Motor neuron (in vitro differentiated cells): ENCODE measurements around the gene KATNA1. TPM values are rescaled to one million over a fixed set of nuclear protein-coding genes. Genes with fewer than 3 reads are reported as not detected.

Experiments used
- ATAC-seq, 8 experiments: fragments of 200-7000 bp; cut with Tn5 transposase; replicated peaks in 6 of 8; 2 replicates each; pipeline ENCODE4 v1.8.0; 2021; ENCODE audit warnings: mild to moderate bottlenecking in 8 of 8, moderate library complexity in 8 of 8
- H3K27ac ChIP-seq, 2 donors: fragments of 250-450 bp; sonication (Bioruptor Pico); 2 replicates each; pipeline ENCODE4 v1.9.0; 2021; ENCODE audit warnings: antibody characterized with exemption in 2 of 2, mild to moderate bottlenecking in 2 of 2, moderate library complexity in 1 of 2
- H3K4me1 ChIP-seq, 2 donors: fragments of 250-450 bp; sonication (Bioruptor Pico); replicated peaks in 1 of 2; 2 replicates each; pipeline ENCODE4 v1.6.1; 2021; ENCODE audit warnings: antibody characterized with exemption in 2 of 2, mild to moderate bottlenecking in 2 of 2, moderate library complexity in 1 of 2
- H3K4me3 ChIP-seq, 5 donors: fragments of 250-450 bp; sonication (Bioruptor Pico); 2 replicates each; pipeline ENCODE4 v1.9.0; 2021; ENCODE audit warnings: antibody characterized with exemption in 5 of 5, mild to moderate bottlenecking in 5 of 5, moderate library complexity in 4 of 5
- WGBS, 10 experiments: fragments of 450-650 bp; shearing (Covaris generic); methylation state at CpG; one replicate each; pipeline ENCODE4 v1.0.0; 2022; 5-methylcytosine and 5-hydroxymethylcytosine counted together
- in situ Hi-C, 9 experiments: fragments of 400-800 bp; cut with MboI; loops; one replicate each; pipeline ENCODE4 v1.15.0; 2021; ENCODE audit warnings: low sequenced_read_pairs in 9 of 9, low pct_unique_long_range_greater_than_20kb in 2 of 9; ENCODE audit not compliant: unreplicated experiment in 9 of 9
- total RNA-seq, 8 experiments: library from RNA; unstranded; fragments of 300-600 nt; gene quantifications; 2 replicates each; pipeline versions ENCODE4 v1.2.3 to v1.2.4, GENCODE V29; 2022

The KATNA1 gene
- total RNA-seq, 8 experiments from 2014 or later, result 8.6 to 27.1 (median 13.6) TPM

GRCh38 chr6:149586149-149586548 lies 62.4 kb downstream of the KATNA1 start:
- Histone ChIP-seq H3K4me1 (no peaks in the 10 kb centered on the region), H3K27ac (no peak overlapping the region), H3K4me3 (no peak overlapping the region)
- WGBS, 10 experiments, result 80 to 100% (median 90%) methylated on average over 1 to 2 of the region's 2 CpGs
- in situ Hi-C loops, result no loop called here
- ATAC-seq, result peak in 1 of 8 experiments; percentile 11

DNA sequence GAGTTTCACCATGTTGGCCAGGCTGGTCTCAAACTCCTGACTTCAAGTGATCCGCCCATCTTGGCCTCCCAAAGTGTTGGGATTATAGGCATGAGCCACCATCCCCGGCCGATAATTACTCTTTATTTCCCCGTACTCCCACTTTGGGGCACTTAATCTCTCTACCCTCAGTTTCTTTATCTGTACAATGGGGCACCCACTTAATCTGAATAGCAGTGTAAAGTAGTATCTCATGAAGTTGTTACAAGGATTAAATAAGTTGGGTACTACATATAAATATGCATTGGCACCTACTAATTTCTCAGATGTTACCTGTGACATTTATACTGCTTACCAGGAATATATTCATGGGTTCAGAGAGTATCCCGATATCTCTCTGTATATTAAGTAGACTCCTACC lies 67.2 kb downstream of the KATNA1 start:
- no peak for ATAC-seq
- WGBS, 10 experiments, result 80 to 100% (median 100%) methylated on average over 1 to 5 of the region's 5 CpGs; no CpG with 5 or more reads in 2 of the 10 experiments
- H3K27ac ChIP-seq, result no peak overlapping the region
- in situ Hi-C loops, result no loop called here
- no peaks in the 10 kb centered on the region for H3K4me1 ChIP-seq
- no peak overlapping the region for H3K4me3 ChIP-seq

GRCh38 chr6:149580880-149581279 lies 67.6 kb downstream of the KATNA1 start:
- 86 to 100% (median 96%) methylated on average over 1 to 3 of the region's 5 CpGs for WGBS, 10 experiments
- in situ Hi-C loops, result no loop called here
- no peak for ATAC-seq
- H3K4me1 ChIP-seq, result no peaks in the 10 kb centered on the region
- no peak overlapping the region for H3K4me3 ChIP-seq
- no peak overlapping the region for H3K27ac ChIP-seq

DNA sequence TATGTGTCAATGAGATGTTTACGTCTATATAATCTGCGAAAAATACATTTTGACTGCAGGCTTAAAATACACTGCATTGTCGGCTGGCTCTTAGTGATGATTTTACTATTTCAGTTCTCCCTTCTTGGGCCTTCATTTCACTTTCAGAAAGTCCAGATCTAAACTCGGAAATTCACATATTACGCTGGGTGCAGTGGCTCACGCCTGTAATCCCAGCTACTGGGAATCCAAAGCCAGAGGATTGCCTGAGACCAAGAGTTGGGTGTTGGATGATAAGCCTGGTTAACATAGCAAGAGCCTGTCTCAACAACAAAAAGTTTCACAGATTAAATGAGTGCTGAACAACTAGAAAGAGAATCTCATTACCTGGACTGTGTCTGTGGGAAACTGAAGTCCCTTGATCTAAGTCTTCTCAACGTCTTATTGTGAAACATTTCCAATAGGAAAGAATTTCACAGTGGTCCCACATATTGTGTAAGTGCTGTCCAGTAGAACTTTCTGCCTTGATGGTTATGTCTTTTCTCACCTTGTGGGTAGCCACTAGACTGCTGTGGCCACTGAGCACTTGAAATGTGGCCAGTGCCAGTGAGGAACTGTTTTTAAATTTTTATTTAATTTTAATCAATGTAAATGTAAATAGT lies 80.4 kb downstream of the KATNA1 start:
- Histone ChIP-seq H3K4me1 (peaks cover 6 to 9% of the 10 kb centered on the region in 2 donors), H3K27ac (no peak overlapping the region), H3K4me3 (no peak overlapping the region)
- in situ Hi-C loops, result no loop called here
- WGBS, 10 experiments, result 69 to 100% (median 93%) methylated on average over 2 to 7 of the region's 7 CpGs; no CpG with 5 or more reads in 2 of the 10 experiments
- no peak for ATAC-seq

DNA sequence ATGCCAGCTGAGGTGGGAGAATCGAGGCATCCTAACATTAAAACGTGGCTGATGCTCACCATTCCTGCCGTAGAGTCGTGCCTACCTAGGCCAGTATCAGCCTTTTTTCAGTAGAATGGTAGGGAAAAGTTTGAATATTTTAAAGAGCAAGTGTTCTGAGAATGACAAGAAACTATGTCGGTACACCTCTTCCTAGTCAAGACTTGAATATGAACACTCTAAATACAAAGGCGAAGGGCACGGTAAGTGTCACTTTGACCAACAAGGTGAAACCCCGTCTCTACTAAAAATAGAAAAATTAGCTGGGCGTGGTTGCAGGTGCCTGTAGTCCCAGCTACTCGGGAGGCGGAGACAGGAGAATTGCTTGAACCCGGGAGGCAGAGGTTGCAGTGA lies 81.3 kb downstream of the KATNA1 start:
- Histone ChIP-seq H3K4me3 (peak overlapping the region; percentile 79 to 94 (median 84)), H3K27ac (no peak overlapping the region), H3K4me1 (peaks cover 6 to 9% of the 10 kb centered on the region in 2 donors)
- in situ Hi-C loops, result no loop called here
- WGBS, 10 experiments, result 27 to 90% (median 57%) methylated on average over 2 to 10 of the region's 12 CpGs; no CpG with 5 or more reads in 1 of the 10 experiments
- ATAC-seq, result no peak

GRCh38 chr6:149566410-149567193 lies 81.9 kb downstream of the KATNA1 start:
- peak overlapping the region; percentile 79 to 94 (median 84) for H3K4me3 ChIP-seq
- peak overlapping the region; percentile 67 to 85 for H3K27ac ChIP-seq
- WGBS, 10 experiments, result 0 to 8% (median 0%) methylated on average over 1 to 10 of the region's 81 CpGs; no CpG with 5 or more reads in 7 of the 10 experiments
- peak; percentile 10 to 57 (median 49) for ATAC-seq
- in situ Hi-C loops, result no loop called here
- peaks cover 6 to 9% of the 10 kb centered on the region in 2 donors for H3K4me1 ChIP-seq

- WGBS, 10 experiments, result 0 to 27% (median 1%) methylated on average over 1 to 16 of the region's 59 CpGs; no CpG with 5 or more reads in 1 of the 10 experiments
- peak within 1 kb of the TSS; percentile 67 to 85 for H3K27ac ChIP-seq
- H3K4me3 ChIP-seq, result peak within 1 kb of the TSS; percentile 79 to 94 (median 84)
- peak; percentile 79 to 94 (median 91) for ATAC-seq
- H3K4me1 ChIP-seq, result peaks cover 6 to 9% of the 10 kb centered on the region in 2 donors
- in situ Hi-C loops, result no loop called here
Measured at GRCh38 chr6:149565527-149566409, 82.7 kb downstream of the KATNA1 start, which contains the start of gene GINM1. Gene GINM1, plus strand, starts transcription at chr6:149566375. Its CDS starts 40 bp downstream, at chr6:149566415.

DNA sequence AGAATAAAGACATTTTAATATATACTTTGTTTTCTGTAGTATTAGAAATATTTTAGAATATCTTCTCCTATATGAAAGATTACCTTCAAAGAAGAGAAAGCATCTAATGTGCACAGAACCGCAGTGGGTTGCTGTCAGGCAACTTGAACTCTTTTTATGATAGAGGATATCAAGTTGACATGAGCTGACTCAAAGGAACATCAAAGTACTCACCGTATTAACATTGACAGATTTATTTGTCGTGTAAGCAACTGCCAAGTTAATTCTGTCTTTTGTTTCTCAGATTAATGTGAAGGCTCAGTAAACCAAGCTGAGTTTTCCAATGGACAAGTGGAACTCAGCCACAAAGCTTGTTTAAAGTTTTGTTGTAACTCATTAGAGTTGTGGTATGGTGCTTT lies 84.6 kb downstream of the KATNA1 start:
- in situ Hi-C loops, result no loop called here
- Histone ChIP-seq H3K27ac (no peak overlapping the region), H3K4me3 (no peak overlapping the region), H3K4me1 (peaks cover 6 to 9% of the 10 kb centered on the region in 2 donors)
- 38 to 76% (median 59%) methylated on average over 2 to 3 of the region's 3 CpGs for WGBS, 10 experiments
- no peak for ATAC-seq

DNA sequence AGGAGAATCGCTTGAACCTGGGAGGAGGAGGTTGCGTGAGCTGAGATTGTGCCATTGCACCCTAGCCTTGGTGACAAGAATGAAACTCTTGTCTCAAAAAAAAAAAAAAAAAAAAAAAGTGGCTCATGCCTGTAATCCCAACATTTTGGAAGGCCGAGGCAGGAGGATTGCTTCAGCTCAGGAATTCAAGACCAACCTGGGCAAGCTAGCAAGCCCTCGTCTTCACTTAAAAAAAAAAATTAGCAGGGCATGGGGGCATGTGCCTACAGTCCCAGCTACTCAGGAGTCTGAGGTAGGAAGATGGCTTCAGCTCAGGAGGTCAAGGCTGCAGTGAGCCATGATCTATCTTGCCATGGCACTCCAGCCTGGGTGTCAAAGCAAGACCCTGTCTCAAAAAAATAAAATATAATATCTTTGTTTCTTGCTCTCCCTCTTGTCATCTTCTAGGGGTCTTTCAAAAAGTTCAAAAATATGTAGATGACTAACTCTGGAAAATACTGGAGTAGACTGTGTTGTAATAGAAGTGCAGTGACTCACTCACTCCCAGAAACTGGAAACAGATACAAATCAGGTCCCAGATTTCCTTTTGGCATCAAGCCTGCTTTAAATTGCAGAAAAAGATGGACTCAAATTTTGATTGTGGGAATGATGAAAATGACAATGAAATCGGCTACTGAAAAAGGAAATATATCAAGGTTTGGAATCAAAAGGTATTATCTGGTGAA lies 85.1 kb downstream of the KATNA1 start:
- WGBS, 10 experiments, result 43 to 88% (median 70%) methylated on average over 1 to 5 of the region's 5 CpGs
- Histone ChIP-seq H3K4me1 (peaks cover 6 to 9% of the 10 kb centered on the region in 2 donors), H3K4me3 (no peak overlapping the region), H3K27ac (no peak overlapping the region)
- ATAC-seq, result no peak
- in situ Hi-C loops, result no loop called here

DNA sequence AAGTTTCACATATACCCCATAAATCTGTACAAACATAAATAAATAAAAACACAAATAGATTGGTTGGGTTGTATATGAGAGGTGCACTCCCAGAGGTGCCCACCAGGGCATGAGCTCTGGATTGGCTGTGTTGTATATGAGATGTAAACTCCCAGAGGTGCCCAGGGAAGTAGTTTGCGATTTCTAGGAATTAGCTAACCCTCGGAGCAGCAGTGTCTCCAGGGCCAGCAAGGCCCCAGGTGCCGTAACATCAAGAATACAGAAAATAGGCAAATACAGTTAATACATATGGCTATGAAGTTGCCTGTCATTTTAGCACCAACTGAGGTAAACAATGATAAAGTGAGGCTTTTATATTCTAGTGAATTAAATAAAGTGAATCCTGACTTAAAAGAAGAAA lies 87.8 kb downstream of the KATNA1 start:
- 33 to 100% (median 61%) methylated on average over 1 to 2 of the region's 3 CpGs; no CpG with 5 or more reads in 4 of the 10 experiments for WGBS, 10 experiments
- Histone ChIP-seq H3K4me1 (peaks cover 0 to 2% of the 10 kb centered on the region in 2 donors), H3K4me3 (no peak overlapping the region), H3K27ac (no peak overlapping the region)
- peak in 2 of 8 experiments; percentile 15 to 57 for ATAC-seq
- in situ Hi-C loops, result no loop called here

DNA sequence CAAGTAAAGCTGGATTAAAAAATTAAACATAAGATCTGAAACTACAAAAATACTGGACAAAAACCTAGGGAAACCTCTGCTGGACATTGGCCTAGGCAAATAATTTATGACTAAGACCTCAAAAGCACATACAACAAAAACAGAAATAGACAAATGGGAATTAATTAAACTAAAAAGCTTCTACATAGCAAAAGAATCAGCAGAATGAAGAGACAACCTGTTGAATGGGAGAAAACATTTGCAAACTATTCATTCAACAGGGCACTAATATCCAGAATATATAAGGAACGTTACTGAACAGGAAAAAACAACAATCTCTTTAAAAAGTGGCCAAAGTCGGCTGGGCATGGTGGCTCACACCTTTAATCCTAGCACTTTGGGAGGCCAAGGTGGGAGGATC lies 89.1 kb downstream of the KATNA1 start:
- WGBS, 10 experiments, result 35 to 100% (median 60%) methylated on average over 1 to 2 of the region's 2 CpGs; no CpG with 5 or more reads in 1 of the 10 experiments
- H3K4me1 ChIP-seq, result no peaks in the 10 kb centered on the region
- in situ Hi-C loops, result no loop called here
- H3K27ac ChIP-seq, result no peak overlapping the region
- H3K4me3 ChIP-seq, result no peak overlapping the region
- ATAC-seq, result no peak

DNA sequence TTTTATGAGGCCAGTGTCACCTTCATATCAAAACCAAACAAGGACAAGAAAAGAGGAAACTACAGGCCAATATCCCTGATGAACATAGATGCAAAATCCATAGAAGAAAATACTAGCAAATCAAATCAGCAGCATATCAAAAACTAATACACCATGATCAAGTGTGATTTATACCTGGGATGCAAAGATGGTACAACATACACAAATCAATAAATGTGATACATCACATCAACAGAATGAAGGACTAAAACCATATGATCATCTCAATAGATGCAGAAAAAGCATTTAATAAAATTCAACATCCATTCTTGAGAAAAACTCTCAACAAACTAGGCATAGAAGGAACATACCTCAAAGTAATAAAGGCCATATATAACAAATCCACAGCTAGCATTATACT lies 90.5 kb downstream of the KATNA1 start:
- Histone ChIP-seq H3K27ac (no peak overlapping the region), H3K4me3 (no peak overlapping the region), H3K4me1 (no peaks in the 10 kb centered on the region)
- in situ Hi-C loops, result no loop called here
- ATAC-seq, result no peak
